B cell (primary cell): ENCODE data around the gene RPS25.

Experiments
- CTCF ChIP-seq: fragments of 200-600 bp; IDR thresholded peaks from one replicate; pipeline ENCODE4 v1.8.0; 2022; ENCODE audit warnings: antibody characterized with exemption, mild to moderate bottlenecking
- EZH2 ChIP-seq: IDR thresholded peaks from 2 replicates; pipeline ENCODE4 v1.6.1; 2012; ENCODE audit warnings: borderline replicate concordance, low read depth, mild to moderate bottlenecking, moderate library complexity, low read length; ENCODE audit not compliant: insufficient read depth, poor library complexity, severe bottlenecking

GRCh38 chr11:119014209-119014924 lies 3.8 kb downstream of the RPS25 start:
- TF ChIP-seq CTCF: no peak
- TF ChIP-seq EZH2: no peak
